Activated naive CD8-positive, alpha-beta T cell treated with anti-CD3 and anti-CD28 coated beads, Interleukin-2, amount 10 ng/mL, durations not matched to agents 7 days and 5 days (primary cell): ENCODE data around the gene AP5Z1. TPM values are rescaled to one million over a fixed set of nuclear protein-coding genes. Genes with fewer than 3 reads are reported as not detected.

Source experiments
- ATAC-seq: fragments of 150-1000 bp; cut with Tn5 transposase; one replicate; pipeline ENCODE4 v1.10.0; 2021; ENCODE audit warnings: low read depth, moderate library complexity
- POLR2A ChIA-PET: fragments of 350-600 bp; sonication (Branson Sonifier 250); formaldehyde crosslinking; loops from one replicate; lab custom pipeline; 2021; ENCODE audit warnings: antibody characterized with exemption; lab: Charles Lee
- DNase-seq: peaks from one replicate; pipeline ENCODE4 v3.0.0; 2021
- H3K27ac Mint-ChIP-seq: one replicate; pipeline ENCODE4 v1.8.0; 2022; ENCODE audit warnings: mild to moderate bottlenecking, mixed read lengths
- H3K27me3 Mint-ChIP-seq: one replicate; pipeline ENCODE4 v1.8.0; 2022; ENCODE audit warnings: mild to moderate bottlenecking, moderate library complexity, mixed read lengths
- H3K36me3 Mint-ChIP-seq: one replicate; pipeline ENCODE4 v1.8.0; 2021; ENCODE audit warnings: mild to moderate bottlenecking, mixed read lengths
- H3K4me1 Mint-ChIP-seq: one replicate; pipeline ENCODE4 v1.8.0; 2021; ENCODE audit warnings: mixed read lengths
- H3K4me3 Mint-ChIP-seq: one replicate; pipeline ENCODE4 v1.8.0; 2022; ENCODE audit warnings: mild to moderate bottlenecking, moderate library complexity, mixed read lengths
- H3K9me3 Mint-ChIP-seq: one replicate; pipeline ENCODE4 v1.8.0; 2021; ENCODE audit warnings: mixed read lengths
- total RNA-seq, 2 experiments: library from RNA; stranded (reverse); gene quantifications; one replicate each; pipeline ENCODE4 v1.2.3, GENCODE V29; 2021

Gene AP5Z1
- total RNA-seq, 2 experiments from 2014 or later: 70.1 to 74.6 TPM

DNA sequence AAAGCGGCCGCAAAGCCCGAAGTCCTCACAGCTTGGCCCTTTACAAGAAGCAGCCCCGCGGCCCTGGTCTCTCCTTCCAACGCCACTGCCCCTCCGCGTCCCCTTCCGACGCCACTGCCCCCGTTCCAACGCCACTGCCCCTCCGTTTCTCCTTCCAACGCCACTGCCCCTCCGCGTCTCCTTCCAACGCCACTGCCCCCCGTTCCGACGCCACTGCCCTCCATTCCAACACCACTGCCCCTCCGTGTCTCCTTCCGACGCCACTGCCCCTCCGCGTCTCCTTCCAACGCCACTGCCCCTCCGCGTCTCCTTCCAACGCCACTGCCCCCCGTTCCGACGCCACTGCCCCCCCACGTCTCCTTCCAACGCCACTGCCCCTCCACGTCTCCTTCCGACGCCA is 33.1 kb downstream of the AP5Z1 start:
- Mint-ChIP-seq H3K4me3 (peak overlapping the region; percentile 13), H3K36me3 (no peaks in the 10 kb centered on the region), H3K27ac (no peak overlapping the region), H3K27me3 (peaks cover 34% of the 10 kb centered on the region), H3K9me3 (peaks cover 3% of the 10 kb centered on the region), H3K4me1 (peaks cover 5% of the 10 kb centered on the region)
- POLR2A ChIA-PET: no interaction called here
- no peak for DNase-seq
- no peak for ATAC-seq

DNA sequence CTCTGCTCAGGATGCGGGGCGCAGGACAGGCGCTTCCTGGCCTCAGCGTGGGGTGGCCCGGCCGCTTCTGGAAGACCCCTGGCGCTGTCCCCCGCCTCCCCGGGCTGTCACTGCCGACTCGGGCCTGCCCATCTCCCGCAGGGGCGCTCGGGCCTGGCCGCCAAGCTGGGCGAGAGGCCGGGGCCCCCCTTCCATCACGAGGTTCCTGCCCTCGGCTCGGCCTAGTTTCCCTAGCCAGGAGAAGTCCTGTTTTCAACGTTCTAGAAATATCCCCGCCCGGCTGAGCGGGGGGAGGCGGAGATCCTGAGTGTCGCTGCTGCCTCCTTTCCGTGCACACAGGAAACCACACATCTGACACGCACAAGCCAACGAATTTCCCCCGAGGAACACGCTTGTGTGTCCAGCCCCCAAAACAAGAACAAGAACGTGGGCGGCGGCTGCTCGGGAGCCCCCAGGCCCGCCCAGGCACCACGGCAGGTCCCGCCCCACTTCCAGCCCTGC is 33.7 kb downstream of the AP5Z1 start:
- no peaks in the 10 kb centered on the region for H3K36me3 Mint-ChIP-seq
- no peak overlapping the region for H3K27ac Mint-ChIP-seq
- peak overlapping the region; percentile 76 for H3K4me3 Mint-ChIP-seq

DNA sequence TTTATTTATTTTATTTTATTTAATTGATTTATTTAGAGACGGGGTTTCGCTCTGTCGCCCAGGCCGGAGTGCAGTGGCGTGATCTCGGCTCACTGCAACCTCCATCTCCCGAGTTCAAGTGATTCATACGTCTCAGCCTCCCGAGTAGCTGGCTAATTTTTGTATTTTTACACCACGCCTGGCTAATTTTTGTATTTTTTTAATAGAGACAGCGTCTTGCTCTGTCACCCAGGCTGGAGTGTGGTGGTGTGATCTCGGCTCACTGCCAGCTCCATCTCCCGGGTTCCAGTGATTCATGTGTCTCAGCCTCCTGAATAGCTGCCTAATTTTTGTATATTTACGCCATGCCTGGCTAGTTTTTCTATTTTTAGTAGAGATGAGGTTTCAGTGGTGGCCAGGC is 34.2 kb downstream of the AP5Z1 start:
- DNase-seq: no peak
- Mint-ChIP-seq H3K36me3 (no peaks in the 10 kb centered on the region), H3K27me3 (peaks cover 41% of the 10 kb centered on the region), H3K4me1 (peaks cover 5% of the 10 kb centered on the region), H3K4me3 (peak overlapping the region; percentile 47), H3K27ac (no peak overlapping the region), H3K9me3 (peaks cover 3% of the 10 kb centered on the region)
- ATAC-seq: no peak
- POLR2A ChIA-PET: no interaction called here

More for the DNA sequence above, 33.7 kb downstream of the AP5Z1 start:
- DNase-seq (no peak), ATAC-seq (peak; percentile 70)
- peaks cover 5% of the 10 kb centered on the region for H3K4me1 Mint-ChIP-seq
- H3K27me3 Mint-ChIP-seq: peaks cover 39% of the 10 kb centered on the region
- peaks cover 3% of the 10 kb centered on the region for H3K9me3 Mint-ChIP-seq
- POLR2A ChIA-PET: no interaction called here

DNA sequence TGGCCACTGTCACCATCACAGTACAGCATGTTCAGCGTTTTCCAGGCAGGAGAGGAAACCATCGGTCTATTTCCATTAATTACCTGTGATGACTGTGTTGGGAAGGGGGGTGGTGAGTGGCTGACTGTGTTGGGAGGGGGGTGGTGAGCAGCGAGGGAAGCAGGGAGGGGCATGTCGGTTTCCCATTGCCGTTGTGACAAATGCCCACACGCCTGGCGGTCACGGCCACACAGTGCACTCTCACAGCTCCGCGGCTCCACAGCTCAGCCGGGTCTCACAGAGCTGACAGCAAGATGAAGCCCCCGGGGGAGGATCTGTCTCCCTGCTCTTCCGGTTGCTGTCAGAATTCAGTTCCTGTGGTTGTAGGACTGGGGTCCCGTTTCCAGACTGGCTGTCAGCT is 39.0 kb downstream of the AP5Z1 start:
- Mint-ChIP-seq H3K27me3 (peaks cover 17% of the 10 kb centered on the region), H3K27ac (no peak overlapping the region), H3K4me1 (peaks cover 2% of the 10 kb centered on the region), H3K36me3 (no peaks in the 10 kb centered on the region), H3K9me3 (peaks cover 3% of the 10 kb centered on the region), H3K4me3 (no peak overlapping the region)
- ATAC-seq: peak; percentile 50
- POLR2A ChIA-PET: no interaction called here
- no peak for DNase-seq

DNA sequence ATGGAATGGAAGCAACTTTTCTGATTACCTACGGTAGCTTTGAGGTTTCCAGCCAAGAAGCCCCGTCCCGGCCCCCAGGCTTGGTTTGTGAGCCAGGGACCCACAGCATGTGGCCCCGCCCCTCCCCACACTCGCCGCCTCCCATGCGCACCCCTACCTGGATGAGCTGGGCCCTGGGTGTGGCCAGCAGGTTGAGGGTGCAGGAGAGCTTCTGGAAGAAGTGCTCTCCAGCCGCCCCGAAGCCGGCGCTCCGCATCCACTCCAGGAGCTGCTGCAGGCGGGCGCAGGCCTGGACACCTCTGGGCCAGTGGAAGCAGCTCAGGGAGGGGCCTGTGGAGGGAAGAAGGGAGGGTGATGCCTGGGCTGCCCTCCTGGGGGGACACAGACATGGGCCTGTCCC is 39.7 kb downstream of the AP5Z1 start:
- H3K27me3 Mint-ChIP-seq: peaks cover 14% of the 10 kb centered on the region
- H3K4me1 Mint-ChIP-seq: no peaks in the 10 kb centered on the region
- ATAC-seq: no peak
- H3K9me3 Mint-ChIP-seq: peaks cover 3% of the 10 kb centered on the region
- no peaks in the 10 kb centered on the region for H3K36me3 Mint-ChIP-seq
- H3K27ac Mint-ChIP-seq: no peak overlapping the region
- POLR2A ChIA-PET: no interaction called here
- H3K4me3 Mint-ChIP-seq: no peak overlapping the region
- no peak for DNase-seq

DNA sequence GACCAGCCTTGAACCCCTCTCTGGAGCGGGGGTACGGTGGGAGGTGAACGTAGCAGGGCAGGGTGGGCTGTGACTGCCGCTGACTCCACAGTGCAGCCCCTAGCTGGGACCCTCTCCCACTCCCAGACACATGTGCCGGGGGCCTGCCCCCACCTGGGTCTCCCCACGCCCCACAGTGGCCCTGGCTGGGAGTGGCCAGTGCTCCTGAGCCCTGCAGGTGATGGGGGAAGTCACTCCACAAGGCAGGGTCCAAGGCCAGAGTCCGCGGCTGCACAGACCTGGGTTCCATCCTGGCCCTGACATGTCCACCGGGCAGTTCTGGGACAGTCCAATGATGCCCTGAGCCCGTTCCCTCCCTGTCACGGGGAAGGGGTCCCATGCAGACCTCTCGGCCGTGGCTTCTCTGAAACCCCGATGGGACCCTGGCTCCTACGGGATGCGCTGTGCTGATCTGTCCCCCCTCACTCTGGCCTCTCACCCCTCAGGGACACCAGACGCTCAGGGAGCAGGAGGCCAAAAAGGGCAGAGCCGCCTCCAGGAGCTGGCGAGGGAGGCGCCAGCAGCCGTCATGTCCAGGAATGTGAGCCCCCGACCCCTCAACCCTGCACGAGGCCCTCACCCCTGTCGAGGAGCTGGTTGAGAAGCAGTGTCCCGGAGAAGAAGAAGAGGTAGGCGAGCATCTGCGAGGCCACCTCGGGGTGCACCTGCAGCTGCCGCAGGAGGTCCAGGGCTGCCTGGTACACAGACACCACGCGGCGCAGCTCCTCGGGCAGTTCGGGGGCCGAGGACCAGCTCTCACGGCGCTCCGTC is 40.4 kb downstream of the AP5Z1 start:
- POLR2A ChIA-PET: no interaction called here
- no peak overlapping the region for H3K4me3 Mint-ChIP-seq
- no peak overlapping the region for H3K27ac Mint-ChIP-seq
- H3K4me1 Mint-ChIP-seq: no peaks in the 10 kb centered on the region
- ATAC-seq (no peak), DNase-seq (no peak)
- peaks cover 3% of the 10 kb centered on the region for H3K9me3 Mint-ChIP-seq
- peaks cover 14% of the 10 kb centered on the region for H3K27me3 Mint-ChIP-seq
- H3K36me3 Mint-ChIP-seq: no peaks in the 10 kb centered on the region

DNA sequence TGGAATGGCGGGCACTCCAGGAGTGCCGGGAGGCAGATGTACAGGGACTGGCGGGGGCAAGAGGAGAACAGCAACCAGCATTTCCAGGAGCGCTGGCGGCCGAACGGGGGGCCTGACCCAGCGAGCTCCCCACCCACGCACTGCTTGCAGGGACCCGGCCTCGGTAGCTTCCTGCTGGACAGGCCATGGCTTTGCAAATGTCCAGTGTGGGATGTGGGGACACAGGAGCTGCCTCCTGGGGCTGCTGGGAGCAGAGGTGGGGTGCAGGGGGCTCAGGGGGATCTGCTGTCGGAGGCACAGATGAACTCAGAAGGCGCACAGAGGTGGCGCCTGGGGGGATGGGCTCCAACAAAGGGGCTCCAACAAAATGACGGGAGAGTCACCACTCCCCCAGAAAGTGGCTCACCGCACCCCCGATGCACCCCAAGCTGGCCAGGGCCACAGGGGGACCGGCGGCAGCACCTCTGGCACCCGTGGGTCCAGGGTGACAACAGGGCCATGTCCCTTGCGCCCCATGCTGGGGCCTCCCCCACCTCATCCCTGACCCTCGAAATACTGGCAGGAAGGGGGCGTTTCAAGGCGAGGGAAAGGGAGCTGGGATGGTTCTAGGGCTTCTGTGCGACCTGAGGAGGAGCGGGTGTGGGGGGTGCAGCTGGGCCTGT is 41.1 kb downstream of the AP5Z1 start:
- Mint-ChIP-seq H3K27ac (no peak overlapping the region), H3K4me1 (no peaks in the 10 kb centered on the region), H3K9me3 (peaks cover 3% of the 10 kb centered on the region), H3K27me3 (peaks cover 14% of the 10 kb centered on the region), H3K4me3 (no peak overlapping the region), H3K36me3 (no peaks in the 10 kb centered on the region)
- POLR2A ChIA-PET: no interaction called here
- ATAC-seq (no peak), DNase-seq (no peak)

DNA sequence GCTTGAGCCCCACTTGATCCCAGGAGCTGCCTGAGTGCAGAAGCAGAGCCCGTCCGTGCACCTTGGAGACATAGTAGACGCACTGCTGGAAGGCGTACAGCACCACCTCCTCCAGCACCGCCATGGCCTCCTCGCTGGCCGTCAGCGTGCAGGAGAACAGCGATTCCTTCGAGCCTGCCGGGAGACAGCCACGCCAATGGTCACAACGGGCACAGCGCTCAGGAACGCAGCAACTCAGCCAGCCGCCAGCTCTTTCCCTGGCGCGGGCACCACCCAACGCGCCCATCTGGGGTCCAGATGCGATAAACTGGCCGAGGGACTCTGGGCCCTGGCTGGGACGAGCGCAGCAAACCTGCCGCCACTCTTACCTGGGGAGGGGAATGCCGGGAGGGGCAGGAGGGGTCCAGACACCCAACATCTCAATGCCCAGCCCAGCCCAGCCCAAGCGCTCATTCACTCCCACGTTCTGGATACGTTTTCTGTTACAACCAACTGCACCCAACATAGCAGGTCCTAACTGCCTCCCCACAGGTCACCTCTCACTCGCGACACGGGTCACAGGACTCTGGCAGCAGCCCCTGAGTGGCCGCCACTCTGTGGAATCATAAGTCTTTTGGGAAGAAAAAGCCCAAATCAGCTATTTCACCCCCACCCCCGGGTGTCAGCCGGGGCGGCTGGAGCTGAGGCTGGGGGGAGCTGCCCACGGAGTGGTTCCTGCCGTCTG is 41.9 kb downstream of the AP5Z1 start:
- H3K27ac Mint-ChIP-seq: no peak overlapping the region
- peaks cover 14% of the 10 kb centered on the region for H3K27me3 Mint-ChIP-seq
- no peak overlapping the region for H3K4me3 Mint-ChIP-seq
- no peaks in the 10 kb centered on the region for H3K36me3 Mint-ChIP-seq
- no peak for DNase-seq
- ATAC-seq: no peak
- no peaks in the 10 kb centered on the region for H3K4me1 Mint-ChIP-seq
- POLR2A ChIA-PET: no interaction called here
- peaks cover 3% of the 10 kb centered on the region for H3K9me3 Mint-ChIP-seq

DNA sequence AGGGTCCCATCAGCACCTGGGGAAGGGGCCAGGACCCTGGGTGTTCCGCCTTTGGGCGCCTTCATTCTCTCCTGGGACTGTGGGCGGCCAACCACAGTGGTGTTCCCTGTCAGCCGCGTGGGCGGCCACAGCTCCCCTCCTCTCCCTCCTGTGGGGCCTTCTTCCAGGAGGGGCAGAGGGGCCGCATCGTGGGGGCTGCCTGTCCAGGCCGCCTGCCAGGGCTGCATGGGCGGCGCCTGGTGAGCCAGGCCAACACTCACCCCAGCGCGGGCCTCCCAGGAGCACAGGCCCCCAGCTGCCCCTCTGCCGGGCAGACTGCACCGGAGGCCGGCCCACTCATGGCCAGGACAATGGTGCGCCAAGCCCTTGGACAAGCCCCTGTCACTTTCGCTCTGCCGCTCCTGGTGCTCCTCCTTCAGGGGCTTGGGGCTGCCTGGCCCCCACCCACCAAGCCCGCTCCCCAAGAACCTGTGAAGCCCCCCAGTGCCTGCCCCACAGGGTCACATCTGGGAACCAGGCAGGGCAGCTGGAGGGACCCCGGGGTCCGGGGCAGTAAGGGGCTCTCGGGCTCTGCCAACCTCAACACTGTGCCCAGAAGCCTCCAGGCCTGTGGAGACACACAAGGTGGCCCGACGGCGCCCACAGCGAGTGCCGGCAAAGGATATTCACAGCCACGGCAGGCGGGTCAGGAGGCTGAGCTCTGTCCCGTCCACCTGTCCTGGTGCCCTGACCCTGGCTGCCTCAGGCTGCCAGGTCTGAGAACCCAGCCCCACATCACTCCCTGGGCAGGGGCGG is 42.8 kb downstream of the AP5Z1 start:
- H3K36me3 Mint-ChIP-seq: no peaks in the 10 kb centered on the region
- DNase-seq (no peak), ATAC-seq (no peak)
- POLR2A ChIA-PET: no interaction called here
- peaks cover 11% of the 10 kb centered on the region for H3K27me3 Mint-ChIP-seq
- H3K27ac Mint-ChIP-seq: no peak overlapping the region
- H3K4me1 Mint-ChIP-seq: no peaks in the 10 kb centered on the region
- no peaks in the 10 kb centered on the region for H3K9me3 Mint-ChIP-seq
- no peak overlapping the region for H3K4me3 Mint-ChIP-seq

DNA sequence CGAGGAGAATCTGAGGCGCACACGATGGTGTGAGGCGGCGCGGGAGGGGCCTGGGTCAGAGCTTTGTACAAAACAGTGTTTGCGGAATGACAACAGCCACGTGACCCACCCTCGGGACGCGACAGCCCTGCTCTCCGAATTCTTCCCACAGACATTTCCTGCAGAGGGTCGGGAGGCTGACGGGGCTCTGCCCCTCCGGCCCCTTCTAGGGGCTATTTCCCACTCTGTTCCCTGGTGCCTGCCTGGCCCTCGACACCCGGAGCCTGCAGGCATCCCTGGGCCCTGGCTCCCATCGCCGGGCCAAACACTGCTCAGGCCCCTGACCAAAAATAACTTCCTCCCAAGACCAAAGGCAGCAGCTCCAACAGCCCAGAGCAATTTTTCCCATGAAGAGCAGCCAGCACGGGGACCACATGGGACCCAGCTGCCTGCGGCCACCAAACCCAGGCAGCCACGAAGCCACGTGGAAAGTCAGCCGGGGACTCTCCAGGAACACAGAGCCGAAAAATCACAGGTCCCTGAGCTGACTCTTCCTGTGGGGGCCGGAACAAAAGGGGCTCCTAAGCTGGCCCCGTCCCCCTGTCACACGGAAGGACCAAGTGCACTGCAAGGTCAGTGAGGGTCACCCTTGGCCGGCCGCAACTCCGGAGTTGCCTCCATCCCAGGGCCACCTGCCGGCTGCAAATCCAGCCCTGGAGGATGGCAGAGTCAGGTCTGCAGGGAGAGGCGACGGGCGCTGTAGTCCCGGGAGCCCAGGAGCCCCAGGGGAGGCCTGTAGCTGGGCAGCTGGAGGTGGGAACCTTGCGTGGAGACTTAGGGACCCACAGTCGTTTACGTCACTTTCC is 44.4 kb downstream of the AP5Z1 start:
- no peaks in the 10 kb centered on the region for H3K27me3 Mint-ChIP-seq
- ATAC-seq: no peak
- no peak overlapping the region for H3K4me3 Mint-ChIP-seq
- H3K9me3 Mint-ChIP-seq: no peaks in the 10 kb centered on the region
- no peak for DNase-seq
- no peaks in the 10 kb centered on the region for H3K4me1 Mint-ChIP-seq
- POLR2A ChIA-PET: no interaction called here
- no peak overlapping the region for H3K27ac Mint-ChIP-seq
- H3K36me3 Mint-ChIP-seq: no peaks in the 10 kb centered on the region

DNA sequence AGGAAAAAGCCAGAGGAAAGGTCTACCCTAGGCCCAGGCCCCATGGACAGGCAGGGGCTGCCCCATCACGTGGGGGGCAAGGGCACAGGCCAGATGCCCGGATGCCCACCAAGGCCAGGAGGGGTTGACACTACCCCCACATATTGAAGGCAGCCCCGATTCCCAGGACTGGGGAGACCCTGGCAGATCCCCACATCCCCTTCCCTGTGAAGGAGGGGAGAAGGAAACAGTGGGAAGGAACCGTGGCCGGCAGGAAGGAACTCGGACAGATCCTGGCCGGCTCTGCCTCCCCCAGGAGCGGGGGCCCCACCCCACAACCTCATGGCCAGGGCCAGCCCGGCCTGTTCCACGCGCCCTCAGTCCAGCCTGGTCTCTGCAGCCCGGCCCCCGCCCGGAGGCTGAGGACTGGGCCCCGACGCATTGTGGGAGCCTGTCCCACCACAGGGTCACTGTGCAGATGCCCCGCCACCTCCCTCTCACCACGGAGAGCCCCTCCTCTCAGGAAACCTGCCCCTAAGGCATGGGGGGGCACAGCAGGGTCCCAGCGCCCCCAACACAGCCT is 45.1 kb downstream of the AP5Z1 start:
- no peaks in the 10 kb centered on the region for H3K27me3 Mint-ChIP-seq
- H3K4me1 Mint-ChIP-seq: no peaks in the 10 kb centered on the region
- no peak overlapping the region for H3K27ac Mint-ChIP-seq
- ATAC-seq (no peak), DNase-seq (no peak)
- no peaks in the 10 kb centered on the region for H3K9me3 Mint-ChIP-seq
- H3K4me3 Mint-ChIP-seq: no peak overlapping the region
- no peaks in the 10 kb centered on the region for H3K36me3 Mint-ChIP-seq
- POLR2A ChIA-PET: no interaction called here

DNA sequence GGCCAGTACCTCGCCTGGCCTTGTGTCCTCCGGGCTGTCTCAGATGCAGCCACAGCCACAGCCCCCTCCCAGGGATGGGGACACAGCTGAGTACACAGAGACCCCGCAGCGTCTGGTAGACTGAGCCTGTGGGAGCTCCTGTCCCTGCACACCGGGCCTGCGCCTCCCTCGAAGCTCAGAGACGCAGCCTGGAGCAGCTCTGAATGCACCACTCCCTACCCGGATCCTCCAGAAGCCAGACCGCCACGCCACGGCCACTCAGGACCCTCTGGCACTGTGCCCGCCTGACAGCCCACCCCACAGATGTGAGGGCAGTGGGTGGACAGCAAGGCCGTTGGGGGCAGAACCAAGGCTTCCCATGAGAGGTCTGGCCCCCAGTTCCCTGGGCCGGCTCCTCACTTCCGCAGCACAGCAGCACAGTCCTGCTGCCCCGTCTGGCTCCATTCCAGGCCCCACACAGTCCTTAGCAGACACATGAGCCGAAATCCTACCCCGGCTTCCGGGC is 45.6 kb downstream of the AP5Z1 start:
- Mint-ChIP-seq H3K4me1 (no peaks in the 10 kb centered on the region), H3K27ac (no peak overlapping the region), H3K4me3 (no peak overlapping the region), H3K9me3 (no peaks in the 10 kb centered on the region), H3K36me3 (no peaks in the 10 kb centered on the region), H3K27me3 (no peaks in the 10 kb centered on the region)
- no peak for DNase-seq
- POLR2A ChIA-PET: no interaction called here
- ATAC-seq: no peak
